Hepatocyte (in vitro differentiated cells): ENCODE measurements around the gene MET. TPM values are rescaled to one million over a fixed set of nuclear protein-coding genes. Genes with fewer than 3 reads are reported as not detected.
"Not testable (repeated sequence)": the region's sequence is repeated elsewhere in the genome, so short reads cannot be mapped to it uniquely, and the experiment has no call there.

Experiments used
- DNase-seq: peaks from one replicate; pipeline ENCODE4 v3.0.0-alpha.2; 2016; ENCODE audit warnings: low spot score
- H2AFZ ChIP-seq: fragments of 200-600 bp; sonication (generic); 2 replicates; pipeline ENCODE4 v1.6.0; 2016; ENCODE audit warnings: antibody characterized with exemption, mild to moderate bottlenecking
- H3K27ac ChIP-seq: fragments of 200-600 bp; sonication (generic); 2 replicates; pipeline ENCODE4 v1.5.1; 2016; ENCODE audit warnings: mild to moderate bottlenecking
- H3K27me3 ChIP-seq: fragments of 200-600 bp; sonication (generic); 2 replicates; pipeline ENCODE4 v1.6.1; 2016
- H3K36me3 ChIP-seq: fragments of 200-600 bp; sonication (generic); replicated peaks from 2 replicates; pipeline ENCODE4 v1.5.1; 2016; ENCODE audit warnings: low read depth; ENCODE audit not compliant: insufficient read depth
- H3K4me1 ChIP-seq: fragments of 200-600 bp; sonication (generic); 2 replicates; pipeline ENCODE4 v1.5.1; 2016; ENCODE audit warnings: mild to moderate bottlenecking, moderate library complexity; ENCODE audit not compliant: insufficient read depth
- H3K4me2 ChIP-seq: fragments of 200-600 bp; sonication (generic); 2 replicates; pipeline ENCODE4 v1.6.0; 2016
- H3K4me3 ChIP-seq: fragments of 200-600 bp; sonication (generic); 2 replicates; pipeline ENCODE4 v1.5.1; 2016; ENCODE audit warnings: mild to moderate bottlenecking
- H3K79me2 ChIP-seq: fragments of 200-600 bp; sonication (generic); 2 replicates; pipeline ENCODE4 v1.6.0; 2017; ENCODE audit warnings: mild to moderate bottlenecking
- H3K9me2 ChIP-seq: fragments of 200-600 bp; sonication (generic); replicated peaks from 2 replicates; pipeline ENCODE4 v1.6.0; 2017; ENCODE audit warnings: mild to moderate bottlenecking; ENCODE audit not compliant: insufficient read depth
- H3K9me3 ChIP-seq: fragments of 200-600 bp; sonication (generic); 2 replicates; pipeline ENCODE4 v1.5.1; 2016; ENCODE audit warnings: low read depth, mild to moderate bottlenecking
- H4K20me1 ChIP-seq: fragments of 200-600 bp; sonication (generic); 2 replicates; pipeline ENCODE4 v1.6.0; 2016; ENCODE audit warnings: mild to moderate bottlenecking; ENCODE audit not compliant: insufficient read depth, poor library complexity, severe bottlenecking
- CTCF ChIP-seq: fragments of 200-600 bp; sonication (generic); IDR thresholded peaks from 2 replicates; pipeline ENCODE4 v1.5.1; 2016; ENCODE audit warnings: antibody characterized with exemption, mild to moderate bottlenecking; ENCODE audit not compliant: poor library complexity
- EZH2 ChIP-seq: fragments of 200-600 bp; sonication (generic); IDR thresholded peaks from 2 replicates; pipeline ENCODE4 v1.6.1; 2016; ENCODE audit warnings: antibody characterized with exemption, mild to moderate bottlenecking, borderline replicate concordance
- EZH2phosphoT487 ChIP-seq: fragments of 200-600 bp; sonication (generic); IDR thresholded peaks from one replicate; pipeline ENCODE4 v1.6.1; 2018; ENCODE audit warnings: antibody characterized with exemption, mild to moderate bottlenecking, low read depth, moderate library complexity; ENCODE audit not compliant: unreplicated experiment, severe bottlenecking
- WGBS: methylation state at CpG from one replicate; pipeline ENCODE4 v1.1.6; 2016; ENCODE audit warnings: low lambda C conversion rate; ENCODE audit errors: missing lambda C conversion rate; 5-methylcytosine and 5-hydroxymethylcytosine counted together
- polyA plus RNA-seq: library from polyadenylated mRNA; unstranded; fragments of >200 nt; fragmentation: Nextera tagmentation; extraction: Ambion mirVana; gene quantifications from 2 replicates; pipeline ENCODE4 v1.2.1, GENCODE V29; 2016
- total RNA-seq: library from RNA; depleted of rRNA; stranded (reverse); fragments of >200 nt; gene quantifications from 2 replicates; pipeline ENCODE4 v1.2.3, GENCODE V29; 2014

The MET gene
- total and polyA plus RNA-seq, 2 experiments from 2014 or later, result 12.7 to 35.7 TPM

GRCh38 chr7:116752305-116753074 lies 80.5 kb downstream of the MET start:
- H3K4me1 ChIP-seq, result no peaks in the 10 kb centered on the region
- no peak overlapping the region for H2AFZ ChIP-seq
- H3K9me3 ChIP-seq, result no peaks in the 10 kb centered on the region
- 71% methylated on average over 9 of the region's 9 CpGs for WGBS
- no peak overlapping the region for H3K27ac ChIP-seq
- H4K20me1 ChIP-seq, result no peaks in the 10 kb centered on the region
- H3K4me3 ChIP-seq, result no peak overlapping the region
- no peak for DNase-seq
- H3K79me2 ChIP-seq, result no peaks in the 10 kb centered on the region
- H3K27me3 ChIP-seq, result no peaks in the 10 kb centered on the region
- H3K9me2 ChIP-seq, result no peaks in the 10 kb centered on the region
- no peak overlapping the region for H3K4me2 ChIP-seq
- TF ChIP-seq EZH2phosphoT487, result no peak
- no peak for TF ChIP-seq EZH2
- no peaks in the 10 kb centered on the region for H3K36me3 ChIP-seq

GRCh38 chr7:116753130-116753529 lies 81.1 kb downstream of the MET start:
- no peaks in the 10 kb centered on the region for H3K27me3 ChIP-seq
- no peak overlapping the region for H3K4me2 ChIP-seq
- H3K79me2 ChIP-seq, result no peaks in the 10 kb centered on the region
- TF ChIP-seq EZH2phosphoT487 (no peak), EZH2 (no peak), CTCF (no peak)
- H3K9me2 ChIP-seq, result no peaks in the 10 kb centered on the region
- no peaks in the 10 kb centered on the region for H3K4me1 ChIP-seq
- H2AFZ ChIP-seq, result no peak overlapping the region
- H3K36me3 ChIP-seq, result no peaks in the 10 kb centered on the region
- WGBS, result 62% methylated on average over 2 of the region's 2 CpGs
- H3K9me3 ChIP-seq, result no peaks in the 10 kb centered on the region
- H3K27ac ChIP-seq, result no peak overlapping the region
- no peak for DNase-seq
- no peak overlapping the region for H3K4me3 ChIP-seq
- H4K20me1 ChIP-seq, result no peaks in the 10 kb centered on the region

GRCh38 chr7:116754186-116754585 lies 82.2 kb downstream of the MET start:
- no peak overlapping the region for H2AFZ ChIP-seq
- H3K79me2 ChIP-seq, result no peaks in the 10 kb centered on the region
- H3K4me1 ChIP-seq, result no peaks in the 10 kb centered on the region
- no peaks in the 10 kb centered on the region for H3K9me3 ChIP-seq
- no peak overlapping the region for H3K4me3 ChIP-seq
- H3K27me3 ChIP-seq, result no peaks in the 10 kb centered on the region
- no peak overlapping the region for H3K27ac ChIP-seq
- no peak overlapping the region for H3K4me2 ChIP-seq
- TF ChIP-seq EZH2phosphoT487, result no peak
- no peak for TF ChIP-seq EZH2
- no peak for TF ChIP-seq CTCF
- H4K20me1 ChIP-seq, result no peaks in the 10 kb centered on the region
- no peaks in the 10 kb centered on the region for H3K36me3 ChIP-seq
- 97% methylated on average over 4 of the region's 4 CpGs for WGBS
- no peaks in the 10 kb centered on the region for H3K9me2 ChIP-seq
- no peak for DNase-seq

- no peak for DNase-seq
- Histone ChIP-seq H3K4me2 (no peak overlapping the region), H3K9me3 (no peaks in the 10 kb centered on the region), H3K9me2 (no peaks in the 10 kb centered on the region), H3K36me3 (no peaks in the 10 kb centered on the region), H4K20me1 (no peaks in the 10 kb centered on the region), H3K27ac (no peak overlapping the region), H2AFZ (no peak overlapping the region), H3K4me1 (no peaks in the 10 kb centered on the region), H3K79me2 (no peaks in the 10 kb centered on the region), H3K4me3 (no peak overlapping the region), H3K27me3 (no peaks in the 10 kb centered on the region)
- 96% methylated on average over 4 of the region's 4 CpGs for WGBS
- TF ChIP-seq CTCF, result no peak
- TF ChIP-seq EZH2, result no peak
- TF ChIP-seq EZH2phosphoT487, result no peak
Measured at GRCh38 chr7:116757283-116757682, 85.3 kb downstream of the MET start.

- not testable (repeated sequence) for H2AFZ ChIP-seq, H3K79me2 ChIP-seq, H3K27me3 ChIP-seq, H3K4me2 ChIP-seq, H3K4me3 ChIP-seq, H3K9me2 ChIP-seq, H3K27ac ChIP-seq, H3K36me3 ChIP-seq, DNase-seq, H3K9me3 ChIP-seq, H3K4me1 ChIP-seq, H4K20me1 ChIP-seq
- 82% methylated on average over 5 of the region's 5 CpGs for WGBS
Measured at GRCh38 chr7:116759642-116760041, 87.6 kb downstream of the MET start.
